GM19372 (cell line): Measurements from ENCODE around the gene MTREX.
"Not testable (repeated sequence)": the region's sequence is repeated elsewhere in the genome, so short reads cannot be mapped to it uniquely, and the experiment has no call there.

Experiments used
- ATAC-seq: cut with Tn5 transposase; IDR thresholded peaks from one replicate; pipeline ENCODE4 v1.9.1; 2021; ENCODE audit warnings: mild to moderate bottlenecking, low read depth, moderate library complexity; ENCODE audit not compliant: unreplicated experiment

Gene MTREX

GRCh38 chr5:55307383-55308253, at the start of gene MTREX, which contains the start of gene DHX29:
MTREX (plus strand) TSS chr5:55307989; CDS start chr5:55308014, 25 bp downstream.
DHX29 (minus strand) TSS chr5:55307694; CDS start chr5:55307573, 121 bp downstream.
- peak; percentile 91 for ATAC-seq

- no peak for ATAC-seq
Observed at GRCh38 chr5:55258339-55258738, 49.5 kb upstream of the MTREX start.

GRCh38 chr5:55276771-55277170, 31.0 kb upstream of the MTREX start:
- no peak for ATAC-seq

- ATAC-seq: no peak
Observed at GRCh38 chr5:55278778-55279177, 29.0 kb upstream of the MTREX start.

- no peak for ATAC-seq
Observed at GRCh38 chr5:55286411-55286933, 21.3 kb upstream of the MTREX start.

- ATAC-seq: no peak
Observed at GRCh38 chr5:55289808-55290207, 18.0 kb upstream of the MTREX start.

GRCh38 chr5:55290991-55291390, 16.8 kb upstream of the MTREX start:
- ATAC-seq: no peak

GRCh38 chr5:55294935-55295334, 12.9 kb upstream of the MTREX start:
- ATAC-seq: no peak

GRCh38 chr5:55300890-55301289, 6.9 kb upstream of the MTREX start:
- ATAC-seq: no peak

GRCh38 chr5:55303238-55303690, 4.5 kb upstream of the MTREX start:
- ATAC-seq: no peak

GRCh38 chr5:55304584-55304983, 3.2 kb upstream of the MTREX start:
- ATAC-seq: no peak

- ATAC-seq: no peak
Observed at GRCh38 chr5:55305345-55305744, 2.4 kb upstream of the MTREX start.

GRCh38 chr5:55306641-55307382, 977 bp upstream of the MTREX start:
- ATAC-seq: no peak

- no peak for ATAC-seq
Observed at GRCh38 chr5:55308254-55308836, 556 bp downstream of the MTREX start.

GRCh38 chr5:55313870-55314617, 6.3 kb downstream of the MTREX start:
- ATAC-seq: no peak

GRCh38 chr5:55316289-55316688, 8.5 kb downstream of the MTREX start:
- no peak for ATAC-seq

GRCh38 chr5:55316837-55317236, 9.0 kb downstream of the MTREX start:
- no peak for ATAC-seq

- not testable (repeated sequence) for ATAC-seq
Observed at GRCh38 chr5:55318237-55318636, 10.4 kb downstream of the MTREX start.

GRCh38 chr5:55319491-55319890, 11.7 kb downstream of the MTREX start:
- no peak for ATAC-seq

GRCh38 chr5:55320571-55320970, 12.8 kb downstream of the MTREX start:
- no peak for ATAC-seq
